GM21786 (cell line): ENCODE measurements around the gene MYO5C.

Source experiments
- ATAC-seq: cut with Tn5 transposase; IDR thresholded peaks from one replicate; pipeline ENCODE4 v1.9.1; 2021; ENCODE audit not compliant: unreplicated experiment

MYO5C gene

DNA sequence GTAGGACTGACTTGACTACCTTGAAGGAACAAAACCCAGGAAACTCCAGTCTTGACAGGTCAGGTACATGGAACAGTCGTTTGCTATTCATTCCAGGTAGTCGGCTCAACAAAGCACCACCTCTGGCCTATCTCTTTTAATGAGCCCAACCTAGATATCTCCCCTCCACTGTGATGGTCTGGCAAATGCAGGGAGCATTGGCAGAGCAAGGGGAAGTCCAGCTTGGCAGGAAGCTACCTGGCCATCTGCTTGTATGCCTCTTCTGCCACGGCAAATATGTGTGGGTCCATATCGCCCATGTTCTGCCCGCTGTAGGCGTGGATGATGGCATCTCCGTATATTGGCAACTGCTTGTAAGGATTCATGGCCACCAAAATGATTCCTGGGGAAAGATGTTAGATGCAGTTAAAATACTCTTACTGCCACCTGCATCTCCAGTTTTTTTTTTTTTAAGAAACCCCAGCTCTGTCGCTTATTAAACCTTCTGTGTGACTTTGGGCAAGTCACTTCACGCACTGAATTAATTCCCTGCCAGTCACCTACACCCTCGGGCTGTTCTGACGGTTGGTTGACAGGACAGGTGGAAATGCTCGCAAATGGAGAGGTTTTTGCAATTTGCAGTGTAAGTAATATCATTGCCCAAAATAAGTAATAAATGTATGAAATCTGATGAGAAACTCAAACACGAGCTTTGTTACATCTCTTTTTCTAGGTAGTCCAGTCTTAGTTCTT lies 16.8 kb downstream of the MYO5C start:
- no peak for ATAC-seq

DNA sequence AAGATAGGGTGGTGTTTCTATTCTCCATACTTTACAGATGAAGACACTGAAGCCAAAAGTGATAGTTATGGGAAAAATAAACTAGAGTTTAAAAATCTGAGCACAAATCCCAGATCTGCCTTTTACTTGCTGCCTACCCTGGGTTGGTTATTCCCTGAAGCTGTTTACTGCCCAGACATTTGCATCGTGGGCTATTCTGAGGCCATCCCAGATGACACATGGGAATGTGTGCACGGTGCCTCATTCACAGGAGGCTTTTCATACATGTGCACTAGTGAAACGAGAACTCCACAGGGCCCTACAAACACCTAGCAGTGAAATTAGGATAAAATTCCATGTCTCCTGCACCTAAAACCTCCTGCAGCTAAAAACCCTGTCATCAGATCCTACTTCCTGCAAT lies 17.5 kb downstream of the MYO5C start:
- ATAC-seq, result no peak

DNA sequence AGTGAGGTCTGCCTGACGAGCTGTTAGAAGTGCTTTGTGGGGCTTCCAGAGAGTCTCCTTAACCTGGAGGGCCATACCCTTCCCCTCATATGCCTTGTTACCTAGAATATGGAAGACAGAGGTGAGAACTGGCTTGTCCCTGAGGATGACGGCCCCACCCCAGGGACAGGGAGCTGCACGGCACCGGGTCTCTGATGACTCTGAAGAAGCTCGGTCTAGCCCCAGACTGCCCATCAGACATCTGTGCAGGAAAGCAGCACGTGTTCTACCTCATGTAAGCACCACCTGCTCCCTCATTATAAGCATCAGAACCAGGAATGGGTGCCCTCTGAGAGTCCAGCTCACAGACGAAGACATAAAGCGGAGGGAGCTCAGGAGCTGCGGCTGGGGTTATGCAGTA lies 18.0 kb downstream of the MYO5C start:
- ATAC-seq, result no peak

DNA sequence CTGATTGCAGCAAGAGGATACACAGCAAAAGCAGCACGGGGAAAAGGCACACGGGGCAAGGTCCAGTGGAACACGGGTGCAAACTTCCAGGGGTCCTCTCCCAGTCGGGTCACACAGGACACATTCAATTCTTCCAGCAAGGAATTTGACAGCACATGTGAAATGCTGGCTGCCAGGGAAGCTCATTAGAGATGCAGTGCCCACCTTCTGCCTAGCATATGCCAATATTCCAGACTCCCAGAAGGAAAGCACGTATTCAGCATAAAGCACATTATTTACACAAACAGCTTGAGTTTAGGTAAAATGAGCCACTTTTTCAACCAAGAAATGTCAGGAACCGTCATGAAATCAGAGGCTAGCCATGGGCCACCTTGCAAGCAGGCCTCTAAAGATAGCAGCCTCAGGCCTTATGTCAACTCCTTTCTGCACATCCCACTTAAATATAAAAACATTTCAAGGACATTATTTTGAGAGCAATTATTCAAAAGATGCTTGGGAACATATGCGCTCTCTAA lies 19.3 kb downstream of the MYO5C start:
- ATAC-seq, result no peak

DNA sequence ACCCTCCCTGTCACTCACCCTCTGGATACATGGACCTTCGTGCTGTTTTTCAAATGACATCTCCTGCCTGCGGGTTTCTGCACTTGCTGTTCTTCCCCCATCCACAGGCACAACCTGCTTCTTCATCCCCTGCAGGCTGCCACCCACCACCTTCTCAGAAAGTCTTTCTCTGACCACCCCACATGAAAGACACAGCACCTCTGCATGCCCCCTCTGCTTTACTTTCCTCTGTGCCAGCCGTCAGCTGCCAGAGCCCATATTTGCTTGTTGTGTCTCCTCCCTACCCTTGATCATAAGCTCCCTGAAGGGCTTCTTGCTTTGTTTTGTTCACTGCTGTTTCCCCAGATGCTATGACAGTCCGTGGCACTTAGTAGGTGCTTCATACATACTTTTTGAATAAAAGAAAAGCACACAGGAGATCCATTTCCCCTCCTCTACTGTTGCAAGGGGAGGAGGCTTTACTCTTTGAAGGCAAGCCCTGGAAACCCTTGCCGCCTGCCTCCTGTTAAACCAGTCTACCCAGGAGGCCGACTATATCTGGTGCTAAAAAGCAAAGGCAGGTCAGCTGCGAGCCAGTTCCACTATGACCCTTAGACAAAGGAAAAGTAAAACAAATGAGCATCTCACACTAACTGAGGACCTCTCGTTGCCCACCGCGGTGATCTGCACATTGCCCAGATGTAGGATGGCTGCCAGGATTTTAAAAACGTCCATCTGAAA lies 31.9 kb downstream of the MYO5C start:
- no peak for ATAC-seq

DNA sequence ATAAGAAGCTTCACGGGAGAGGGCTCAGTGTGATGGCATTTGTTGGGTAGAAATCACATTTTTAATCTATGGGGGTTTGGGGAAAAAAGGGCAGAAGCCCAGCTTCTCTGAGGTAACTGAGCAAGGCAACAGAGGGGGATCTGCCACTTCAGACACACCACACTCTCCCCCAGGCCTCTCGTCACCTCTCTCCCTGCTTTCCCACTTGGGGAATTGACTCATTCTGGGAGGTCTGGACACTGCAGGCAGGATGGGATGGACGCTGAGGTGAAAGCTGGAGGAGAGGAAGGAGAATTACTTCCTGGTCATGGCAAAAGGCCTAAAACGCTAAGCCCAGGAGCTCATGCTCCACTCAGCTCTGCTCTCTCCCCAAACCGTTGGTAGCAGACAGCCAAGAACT lies 33.2 kb downstream of the MYO5C start:
- no peak for ATAC-seq

DNA sequence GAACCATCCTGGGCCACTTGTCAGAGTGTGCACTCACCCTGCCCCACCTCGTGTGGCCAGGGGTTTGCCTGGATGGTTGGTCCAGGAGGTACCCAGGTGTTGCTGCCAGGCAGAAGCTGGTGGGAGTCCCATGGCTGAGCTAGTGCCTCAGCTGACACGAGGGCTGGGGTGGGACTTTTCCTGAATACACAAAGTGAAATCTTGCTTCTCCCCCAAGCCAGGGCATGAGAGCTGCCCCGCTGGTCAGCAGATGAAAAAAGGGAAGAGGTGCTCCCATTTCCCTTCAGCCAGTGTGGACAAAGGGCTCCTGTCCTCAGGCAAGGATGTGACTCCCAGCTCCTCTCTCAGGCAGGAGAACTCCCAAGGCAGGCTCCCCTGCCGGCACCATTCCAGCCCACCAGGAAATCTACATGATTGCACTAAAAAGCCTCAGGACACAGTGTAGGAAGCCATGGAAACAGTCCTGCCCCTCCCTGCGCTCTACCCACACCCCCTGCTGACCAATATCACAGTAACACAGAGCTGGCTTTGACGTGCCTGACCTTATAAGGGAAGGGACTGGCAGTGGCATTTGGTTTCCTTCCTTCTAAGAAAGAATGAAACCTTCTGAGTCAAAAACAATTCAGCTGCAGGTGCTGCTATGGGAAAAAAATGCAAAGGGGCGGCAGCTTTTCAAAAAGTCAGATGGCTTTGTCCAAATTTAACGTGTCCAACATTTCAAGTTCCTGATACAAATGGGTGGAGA lies 33.9 kb downstream of the MYO5C start:
- peak; percentile 99 for ATAC-seq

DNA sequence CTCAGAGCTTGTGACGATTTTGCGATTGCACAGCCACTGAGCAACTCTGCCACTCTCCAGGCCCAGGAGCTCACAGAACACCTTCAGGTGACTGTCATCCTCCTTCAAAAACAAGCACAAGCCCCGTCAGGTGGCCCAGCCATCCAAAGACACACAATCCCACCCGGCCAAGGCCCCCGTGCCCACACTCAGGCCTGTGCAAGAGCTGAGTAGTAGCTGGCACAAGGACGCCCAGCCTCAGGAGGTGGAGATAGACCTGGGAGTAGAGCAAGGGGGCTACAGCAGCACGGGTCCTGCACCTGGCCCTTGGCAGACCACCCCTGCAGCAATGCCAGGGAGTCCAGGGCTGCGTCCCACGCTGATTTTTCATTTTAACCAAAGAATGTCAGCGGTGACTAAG lies 34.6 kb downstream of the MYO5C start:
- no peak for ATAC-seq

DNA sequence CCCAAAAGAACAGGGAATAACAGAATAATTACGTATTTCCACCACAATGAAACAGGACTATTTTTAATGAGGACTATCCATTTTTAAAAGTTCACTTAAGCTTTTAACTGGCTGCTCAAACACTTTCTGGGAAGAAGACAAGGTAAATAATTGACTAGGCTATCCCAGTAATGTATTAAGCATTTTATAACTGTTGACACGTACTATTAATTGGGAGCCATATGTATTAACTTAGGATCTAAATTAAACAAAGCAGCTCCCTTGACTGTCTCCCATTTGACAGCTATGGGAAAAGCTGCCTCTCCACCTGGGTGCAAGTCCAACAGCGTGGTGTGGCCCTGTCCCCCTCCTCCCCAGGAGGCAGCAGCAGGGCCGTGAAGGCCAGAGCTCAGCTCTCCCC lies 36.1 kb downstream of the MYO5C start:
- ATAC-seq, result no peak

DNA sequence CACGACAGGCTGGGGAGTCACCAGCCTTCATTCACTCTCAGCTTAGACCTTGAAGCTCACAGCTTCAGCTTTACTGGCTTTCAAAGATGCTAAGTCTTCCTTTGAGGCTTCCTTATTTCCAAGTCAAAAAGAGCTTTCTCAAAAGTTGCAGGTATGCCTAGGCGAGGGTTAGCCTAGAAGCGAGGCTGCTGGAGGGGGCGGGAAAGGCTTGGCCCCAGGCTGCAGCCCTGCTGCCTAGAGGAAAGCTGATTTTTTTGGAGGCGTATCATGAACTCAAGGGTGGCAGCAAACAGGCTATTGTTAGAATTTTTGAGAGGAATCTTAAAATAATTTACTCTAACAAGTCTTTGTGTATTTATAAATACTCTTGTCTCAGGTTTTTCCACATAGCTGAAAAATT lies 37.1 kb downstream of the MYO5C start:
- ATAC-seq, result no peak

DNA sequence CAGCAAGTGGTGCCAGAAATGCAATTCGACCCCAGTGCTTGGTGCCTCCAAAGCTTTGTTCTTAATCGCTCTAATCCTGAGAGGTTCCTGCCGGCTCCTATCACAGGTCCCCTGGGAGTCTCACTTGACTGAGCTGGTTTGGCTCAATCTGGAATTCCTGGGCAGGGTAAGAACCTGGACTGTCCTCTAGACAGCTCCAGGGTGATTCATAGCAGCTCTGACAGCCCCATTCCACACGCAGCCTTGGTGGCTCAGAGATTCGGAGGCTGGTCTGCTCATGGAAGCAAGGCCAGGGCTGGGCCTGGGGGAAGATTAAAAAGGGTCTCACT lies 37.9 kb downstream of the MYO5C start:
- ATAC-seq, result no peak

DNA sequence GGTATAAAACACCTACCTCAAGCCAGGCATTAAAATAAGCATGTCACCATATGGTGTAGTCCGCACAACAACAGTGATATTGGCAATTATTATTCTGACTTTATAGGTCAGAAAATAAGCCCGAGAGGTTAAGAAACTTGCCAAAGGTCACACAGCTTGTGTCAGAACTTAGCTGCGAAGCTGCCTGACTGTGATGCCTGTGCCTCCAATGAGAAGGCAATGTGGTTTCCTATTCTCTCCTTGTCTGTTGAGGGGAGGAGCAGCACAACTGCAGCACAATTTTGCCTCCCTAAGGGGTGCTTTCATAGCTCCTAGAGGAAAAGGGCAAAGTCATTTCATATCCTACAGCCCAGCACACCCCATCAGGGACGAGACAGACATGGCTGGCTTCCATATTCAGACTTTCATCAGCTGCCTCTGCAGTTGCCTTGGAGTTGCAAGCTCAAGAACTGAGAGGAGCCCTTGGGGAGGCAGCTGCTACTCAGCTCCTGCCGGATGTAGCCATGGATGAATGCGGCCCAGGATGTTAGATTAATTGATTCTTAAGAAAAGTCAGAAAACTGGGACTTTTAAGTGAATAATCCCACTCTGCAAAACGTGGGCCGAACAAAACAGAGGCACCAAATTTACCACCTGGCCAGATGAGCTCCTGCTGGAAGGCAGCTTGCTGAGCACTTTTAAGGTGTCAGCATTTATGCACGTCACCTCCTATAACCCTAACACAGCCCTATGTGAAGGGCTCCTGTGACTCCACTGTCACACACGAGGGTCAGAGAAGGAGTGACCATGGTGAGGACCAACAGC lies 38.5 kb downstream of the MYO5C start:
- no peak for ATAC-seq

DNA sequence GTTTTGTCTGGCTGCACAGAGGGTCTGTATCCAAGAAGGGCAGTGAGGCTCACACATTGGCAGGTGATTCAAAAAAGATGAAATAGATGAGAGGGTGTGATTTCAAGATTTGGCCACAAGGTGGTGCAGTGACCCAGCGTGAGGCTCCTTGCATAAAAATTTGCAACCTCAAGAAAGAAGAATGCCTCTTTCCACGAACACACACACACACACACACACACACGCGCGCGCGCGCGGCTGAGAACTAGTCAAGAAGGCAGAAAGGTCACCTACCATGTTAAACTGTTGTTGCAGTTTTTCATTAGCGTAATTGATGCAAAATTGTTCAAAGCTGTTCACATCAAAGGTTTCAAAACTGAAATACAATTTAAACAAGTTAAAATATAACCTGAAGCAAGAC lies 39.2 kb downstream of the MYO5C start:
- no peak for ATAC-seq

DNA sequence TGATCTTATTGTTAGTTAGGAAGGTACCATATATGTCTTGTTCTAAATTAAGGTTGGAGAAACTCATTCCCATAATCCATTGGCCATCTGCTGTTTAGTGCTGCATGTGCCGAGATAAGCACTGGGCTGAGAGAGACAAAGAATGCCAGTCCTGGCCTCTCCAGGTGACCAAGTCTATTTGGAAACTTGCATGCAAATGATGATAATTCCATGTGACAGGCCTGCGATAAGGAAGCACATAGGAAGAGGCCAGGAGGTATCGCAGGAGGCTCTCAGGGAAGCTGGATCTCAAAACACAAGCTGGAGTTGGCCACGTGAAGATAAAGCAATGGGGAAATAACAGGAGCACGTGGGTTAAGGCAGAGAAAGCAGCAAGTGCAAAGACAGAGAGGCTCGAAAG lies 39.7 kb downstream of the MYO5C start:
- no peak for ATAC-seq

DNA sequence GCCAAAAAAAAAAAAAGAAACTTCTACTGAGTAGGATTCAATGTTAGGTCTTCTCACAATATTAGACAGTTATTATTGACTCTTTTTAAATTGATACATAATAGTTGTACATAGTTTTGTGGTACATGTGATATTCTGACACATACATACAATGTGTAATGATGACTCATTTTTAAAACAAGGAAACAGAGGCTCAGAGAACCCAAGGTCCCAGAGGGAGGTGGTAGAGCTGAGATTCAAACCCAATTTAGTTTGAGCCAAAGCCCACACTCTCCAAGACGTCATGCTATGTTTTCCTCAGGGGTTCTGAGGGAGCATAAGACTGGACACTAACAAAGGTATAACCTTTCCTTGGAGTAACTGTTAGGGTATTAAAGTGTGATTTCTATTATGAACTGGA lies 40.6 kb downstream of the MYO5C start:
- ATAC-seq, result no peak

DNA sequence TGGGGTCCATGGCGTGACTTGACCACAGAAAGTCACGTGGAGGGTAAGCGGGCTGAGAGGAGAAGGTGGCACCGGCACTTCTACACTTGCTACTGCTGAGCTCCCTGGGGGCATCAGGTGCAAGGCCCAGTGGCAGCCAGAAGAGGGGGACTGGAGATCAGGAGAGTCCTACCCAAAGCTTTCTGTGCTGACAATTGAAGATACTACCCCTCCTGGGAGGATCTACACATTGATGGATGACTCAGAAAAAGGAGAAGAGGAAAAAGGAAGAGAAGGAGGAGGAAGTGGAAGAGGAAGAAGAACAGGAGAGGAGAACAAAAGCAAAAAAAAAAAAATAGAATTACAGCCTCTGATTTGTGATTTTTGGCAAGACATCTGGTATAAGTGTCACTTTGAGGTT lies 41.2 kb downstream of the MYO5C start:
- ATAC-seq, result peak; percentile 53

DNA sequence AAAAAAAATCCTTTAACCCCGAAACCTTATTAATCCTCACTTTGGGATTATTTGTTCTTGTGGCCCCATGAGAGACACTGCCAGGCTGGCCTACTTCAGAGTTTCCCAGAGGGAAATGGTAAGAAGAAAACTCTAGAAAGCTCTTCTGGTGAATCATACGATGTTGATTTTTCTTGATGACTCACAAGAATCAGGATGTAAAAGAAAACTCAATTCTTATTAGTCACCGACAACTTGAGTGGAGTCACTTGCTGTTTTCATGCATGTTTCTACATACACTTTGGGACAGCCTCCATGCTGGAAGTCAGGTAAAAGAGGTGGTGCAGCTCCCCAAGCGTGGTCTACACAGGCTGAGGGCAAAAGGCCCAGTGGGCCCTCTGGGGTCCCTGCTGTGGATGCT lies 42.8 kb downstream of the MYO5C start:
- no peak for ATAC-seq

DNA sequence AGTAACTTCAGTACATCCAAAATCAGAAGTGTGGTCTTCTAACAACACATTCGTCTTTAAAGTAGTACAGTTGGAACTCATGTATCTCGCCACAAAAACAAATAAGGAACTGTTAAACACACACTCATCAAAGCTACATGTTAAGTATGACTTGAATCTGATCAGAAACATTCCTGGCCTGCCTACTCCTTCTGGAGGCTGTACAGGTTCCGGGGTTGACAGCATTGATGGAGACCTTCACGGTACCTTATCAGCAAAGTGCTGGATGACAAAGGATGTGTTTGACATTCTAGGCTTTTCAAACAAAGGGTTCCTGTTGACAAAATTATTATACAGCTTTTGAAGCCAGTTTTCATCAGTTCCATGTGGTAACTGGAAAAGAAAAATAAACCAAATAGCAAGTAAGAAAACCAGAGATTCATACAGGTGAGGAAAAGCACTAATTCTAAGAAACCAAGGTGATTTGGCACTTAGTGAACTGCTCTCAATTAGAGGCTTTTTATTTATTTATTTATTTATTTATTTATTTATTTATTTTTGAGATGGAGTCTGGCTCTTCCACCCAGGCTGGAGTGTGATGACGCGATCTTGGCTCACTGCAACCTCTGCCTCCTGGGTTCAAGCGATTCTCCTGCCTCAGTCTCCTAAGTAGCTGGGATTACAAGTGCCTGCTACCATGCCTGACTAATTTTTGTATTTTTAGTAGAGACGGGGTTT lies 44.3 kb downstream of the MYO5C start:
- no peak for ATAC-seq

DNA sequence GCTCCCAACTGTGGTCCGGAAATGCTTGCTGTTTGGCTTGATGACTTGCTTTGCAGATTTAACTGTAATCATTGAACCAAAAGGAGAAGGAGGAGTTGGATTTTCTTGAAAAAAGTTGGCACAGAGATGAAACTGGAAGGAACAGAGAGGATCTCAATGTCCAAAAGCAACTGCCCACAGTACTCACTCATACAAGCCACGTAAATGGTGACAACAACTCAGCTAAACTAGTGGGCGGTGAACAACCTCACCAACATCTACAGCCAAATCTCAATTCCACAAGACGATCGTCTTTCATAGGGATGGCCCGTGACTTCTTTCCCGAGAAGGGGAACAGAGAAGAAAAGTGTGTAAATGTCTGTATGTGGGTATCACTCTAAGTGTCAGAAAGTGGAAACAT lies 48.1 kb downstream of the MYO5C start:
- no peak for ATAC-seq

DNA sequence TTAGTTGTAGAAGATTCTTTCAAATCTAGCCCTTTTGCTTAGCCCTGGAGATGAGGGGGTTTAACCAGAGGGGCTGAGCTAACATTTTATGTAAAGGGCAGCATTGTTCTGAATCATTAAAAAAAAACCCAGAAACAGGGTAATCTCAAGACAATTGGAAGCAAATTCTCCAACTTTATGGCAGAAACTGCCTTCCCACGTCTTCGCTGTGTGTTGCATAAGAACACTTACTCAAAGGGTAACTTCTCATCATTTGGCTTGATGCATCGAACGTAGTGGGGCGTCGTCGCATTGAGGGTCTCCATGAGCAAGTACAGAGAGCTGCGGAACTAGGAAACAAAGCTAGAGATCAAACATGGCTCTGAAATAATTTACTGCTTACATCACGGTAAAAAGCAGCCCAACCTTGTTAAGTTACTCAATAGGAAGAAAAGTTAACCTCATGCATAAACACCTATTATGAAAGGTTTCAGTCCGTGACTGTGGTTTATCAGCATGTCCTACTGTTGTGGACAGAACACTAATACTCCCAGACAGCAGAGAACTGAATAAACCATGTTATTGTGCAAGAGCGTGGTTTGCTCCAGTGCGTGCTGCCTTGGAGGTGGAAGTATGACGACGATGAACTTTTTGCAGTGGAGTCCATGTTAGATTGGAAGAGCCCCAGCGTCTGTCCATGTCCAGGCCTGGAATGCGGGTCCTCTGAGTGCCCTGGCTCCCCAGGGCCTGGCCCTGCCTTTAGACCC lies 48.7 kb downstream of the MYO5C start:
- ATAC-seq, result no peak
